Prostate gland (tissue), 2 donors: ENCODE data around the gene PRKCD. TPM values are rescaled to one million over a fixed set of nuclear protein-coding genes. Genes with fewer than 3 reads are reported as not detected.

Experiments
- DNase-seq: peaks from one replicate; pipeline ENCODE4 v3.0.0-alpha.2; 2019; ENCODE audit warnings: low spot score
- H3K27ac ChIP-seq, 2 donors: fragments of 200-600 bp; sonication (generic); 2 replicates each; pipeline ENCODE4 v1.5.1; 2017 to 2019
- H3K27me3 ChIP-seq: fragments of 200-600 bp; sonication (generic); replicated peaks from 2 replicates; pipeline ENCODE4 v1.5.1; 2019; ENCODE audit not compliant: insufficient read depth
- H3K36me3 ChIP-seq, 2 donors: fragments of 200-600 bp; sonication (generic); 1 replicate in 1 of 2; 2 replicates in 1 of 2; pipeline versions ENCODE4 v1.5.1 to v1.8.1; 2017 to 2019
- H3K4me1 ChIP-seq: fragments of 200-600 bp; sonication (generic); replicated peaks from 2 replicates; pipeline ENCODE4 v1.5.1; 2019
- H3K4me3 ChIP-seq, 2 donors: fragments of 200-600 bp; sonication (generic); 2 replicates each; pipeline ENCODE4 v1.5.1; 2017 to 2019
- H3K9me3 ChIP-seq: fragments of 200-600 bp; sonication (generic); 2 replicates; pipeline ENCODE4 v1.5.1; 2017
- POLR2A ChIP-seq: fragments of 450-650 bp; IDR thresholded peaks from one replicate; pipeline ENCODE4 v1.6.1; 2016; ENCODE audit warnings: antibody characterized with exemption, mild to moderate bottlenecking
- POLR2AphosphoS5 ChIP-seq: sonication (generic); formaldehyde crosslinking; IDR thresholded peaks from one replicate; pipeline ENCODE4 v1.6.1; 2017; ENCODE audit warnings: antibody characterized with exemption
- WGBS: methylation state at CpG from one replicate; pipeline ENCODE4 v1.1.5; 2018; 5-methylcytosine and 5-hydroxymethylcytosine counted together
- intact Hi-C: fragments of 100-400 bp; cut with DNase I; formaldehyde crosslinking; loops from one replicate; pipeline ENCODE4 v1.14.2; 2022
- total RNA-seq, 2 donors: library from RNA; depleted of rRNA; stranded (reverse); fragments of >200 nt; gene quantifications; one replicate each; pipeline ENCODE4 v1.1.0, GENCODE V29; 2016
- TF ChIP-seq, protein P1 (sequence below), 4 experiments: fragments of 200-600 bp in 2 of 4; fragments of 450-650 bp in 2 of 4; sonication (generic) in 2 of 4; IDR thresholded peaks; 1 replicate in 3 of 4; 2 replicates in 1 of 4; pipeline ENCODE4 v1.5.1; 2016 to 2019; ENCODE audit warnings: antibody characterized with exemption in 4 of 4, mild to moderate bottlenecking in 2 of 4, moderate library complexity in 2 of 4

Gene PRKCD
- total RNA-seq, 2 donors from 2014 or later = 33.4 to 57.9 TPM

DNA sequence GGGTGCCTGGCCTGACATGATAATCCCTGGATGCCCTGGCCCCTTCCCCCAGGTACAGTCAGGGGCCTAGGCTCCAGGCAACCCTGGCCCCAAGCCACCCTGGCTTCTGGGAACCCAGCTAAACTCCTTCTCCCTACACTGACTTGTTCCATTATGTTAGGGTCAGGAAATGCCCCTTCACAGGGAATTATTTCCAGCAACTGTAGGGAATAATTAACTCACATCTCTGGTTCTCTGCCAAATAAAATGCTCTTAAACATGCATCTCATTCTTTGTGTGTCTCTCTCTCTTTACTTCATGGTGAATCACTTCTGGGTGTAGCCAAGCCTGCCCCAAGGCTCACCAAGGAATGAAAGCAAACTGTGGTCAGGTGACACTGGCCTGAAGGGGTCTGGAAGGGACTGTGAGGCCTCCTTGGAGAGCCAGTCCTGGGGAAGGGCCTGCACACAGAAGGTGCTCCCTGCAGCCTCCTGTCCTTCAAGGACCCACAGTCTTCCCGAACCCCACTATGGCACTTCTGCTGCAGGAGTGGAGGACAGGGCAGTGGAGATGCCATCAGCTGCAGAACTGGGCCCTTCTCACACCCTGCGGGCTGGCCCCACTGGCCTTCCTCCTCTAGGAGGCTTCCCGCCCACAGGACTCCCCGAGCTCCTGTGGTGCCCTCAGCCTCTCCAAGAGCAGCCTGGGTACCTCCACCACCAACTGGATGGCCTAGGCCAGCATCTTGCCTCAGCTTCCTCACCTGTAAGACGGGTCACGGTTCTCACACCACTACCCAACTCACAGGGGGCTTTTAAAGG, 77.2 kb downstream of the PRKCD start:
- DNase-seq = peak; percentile 40
- peaks cover 4 to 31% of the 10 kb centered on the region in 2 donors for H3K36me3 ChIP-seq
- 85% methylated on average over 6 of the region's 6 CpGs for WGBS

DNA sequence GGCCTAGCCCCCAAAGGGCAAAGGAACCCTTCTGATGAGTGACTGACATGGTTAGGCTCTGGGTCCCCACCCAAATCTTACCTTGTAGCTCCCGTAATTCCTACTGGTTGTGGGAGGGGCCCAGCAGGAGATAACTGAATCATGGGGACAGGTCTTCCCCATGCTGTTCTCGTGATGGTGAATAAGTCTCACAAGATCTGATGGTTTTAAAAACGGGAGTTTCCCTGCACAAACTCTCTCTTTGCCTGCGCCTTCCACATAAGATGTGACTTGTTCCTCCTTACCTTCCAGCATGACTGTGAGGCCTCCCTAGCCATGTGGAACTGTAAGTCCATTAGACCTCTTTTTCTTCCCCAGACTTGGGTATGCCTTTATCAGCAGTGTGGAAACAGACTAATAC, 77.9 kb downstream of the PRKCD start:
- Histone ChIP-seq H3K27ac (peak overlapping the region; percentile 1 to 23), H3K9me3 (no peaks in the 10 kb centered on the region), H3K4me3 (no peak overlapping the region), H3K36me3 (peaks cover 4 to 24% of the 10 kb centered on the region in 2 donors), H3K4me1 (peaks cover 16% of the 10 kb centered on the region), H3K27me3 (no peaks in the 10 kb centered on the region)
- intact Hi-C loops = no loop called here
- TF ChIP-seq POLR2A (no peak), POLR2AphosphoS5 (no peak)
- TF ChIP-seq, protein P1, sequence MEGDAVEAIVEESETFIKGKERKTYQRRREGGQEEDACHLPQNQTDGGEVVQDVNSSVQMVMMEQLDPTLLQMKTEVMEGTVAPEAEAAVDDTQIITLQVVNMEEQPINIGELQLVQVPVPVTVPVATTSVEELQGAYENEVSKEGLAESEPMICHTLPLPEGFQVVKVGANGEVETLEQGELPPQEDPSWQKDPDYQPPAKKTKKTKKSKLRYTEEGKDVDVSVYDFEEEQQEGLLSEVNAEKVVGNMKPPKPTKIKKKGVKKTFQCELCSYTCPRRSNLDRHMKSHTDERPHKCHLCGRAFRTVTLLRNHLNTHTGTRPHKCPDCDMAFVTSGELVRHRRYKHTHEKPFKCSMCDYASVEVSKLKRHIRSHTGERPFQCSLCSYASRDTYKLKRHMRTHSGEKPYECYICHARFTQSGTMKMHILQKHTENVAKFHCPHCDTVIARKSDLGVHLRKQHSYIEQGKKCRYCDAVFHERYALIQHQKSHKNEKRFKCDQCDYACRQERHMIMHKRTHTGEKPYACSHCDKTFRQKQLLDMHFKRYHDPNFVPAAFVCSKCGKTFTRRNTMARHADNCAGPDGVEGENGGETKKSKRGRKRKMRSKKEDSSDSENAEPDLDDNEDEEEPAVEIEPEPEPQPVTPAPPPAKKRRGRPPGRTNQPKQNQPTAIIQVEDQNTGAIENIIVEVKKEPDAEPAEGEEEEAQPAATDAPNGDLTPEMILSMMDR (IDR thresholded peaks at IDR 0.05) = no peak
- 87% methylated on average over 4 of the region's 4 CpGs for WGBS
- no peak for DNase-seq

More for the DNA sequence above, 77.2 kb downstream of the PRKCD start:
- Histone ChIP-seq H3K27me3 (no peaks in the 10 kb centered on the region), H3K9me3 (no peaks in the 10 kb centered on the region), H3K4me1 (peaks cover 16% of the 10 kb centered on the region), H3K27ac (peak overlapping the region; percentile 1 to 23), H3K4me3 (no peak overlapping the region)
- peak; percentile 76 for TF ChIP-seq POLR2AphosphoS5
- TF ChIP-seq POLR2A = no peak
- intact Hi-C loops = no loop called here

DNA sequence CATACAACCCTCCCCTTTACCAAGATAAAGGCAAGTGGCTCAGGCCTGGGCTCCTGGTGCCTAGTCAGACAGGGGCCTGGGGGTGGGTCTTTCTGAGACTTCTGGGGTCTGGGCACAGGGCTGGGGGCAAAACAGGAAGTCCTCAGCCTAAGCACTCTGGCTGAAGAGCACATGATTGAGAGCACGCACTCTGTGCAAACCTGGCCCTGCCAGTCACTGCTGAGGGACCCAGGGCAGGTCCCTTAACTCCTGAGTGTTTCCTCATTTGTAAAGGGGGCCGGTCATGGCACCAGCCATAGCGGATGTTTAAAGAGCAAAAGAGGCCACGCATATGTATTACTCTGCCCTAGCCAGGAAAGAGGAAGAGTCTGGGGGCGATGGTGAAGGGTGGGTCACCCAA, 78.8 kb downstream of the PRKCD start:
- H3K9me3 ChIP-seq = no peaks in the 10 kb centered on the region
- no peak overlapping the region for H3K4me3 ChIP-seq
- no peak overlapping the region for H3K27ac ChIP-seq
- DNase-seq = no peak
- peaks cover 16% of the 10 kb centered on the region for H3K4me1 ChIP-seq
- TF ChIP-seq, protein P1 (IDR thresholded peaks at IDR 0.05) = no peak
- TF ChIP-seq POLR2A (no peak), POLR2AphosphoS5 (no peak)
- WGBS = 83% methylated on average over 5 of the region's 5 CpGs
- no peaks in the 10 kb centered on the region for H3K27me3 ChIP-seq
- H3K36me3 ChIP-seq = peaks cover 4 to 15% of the 10 kb centered on the region in 2 donors
- intact Hi-C loops = no loop called here

DNA sequence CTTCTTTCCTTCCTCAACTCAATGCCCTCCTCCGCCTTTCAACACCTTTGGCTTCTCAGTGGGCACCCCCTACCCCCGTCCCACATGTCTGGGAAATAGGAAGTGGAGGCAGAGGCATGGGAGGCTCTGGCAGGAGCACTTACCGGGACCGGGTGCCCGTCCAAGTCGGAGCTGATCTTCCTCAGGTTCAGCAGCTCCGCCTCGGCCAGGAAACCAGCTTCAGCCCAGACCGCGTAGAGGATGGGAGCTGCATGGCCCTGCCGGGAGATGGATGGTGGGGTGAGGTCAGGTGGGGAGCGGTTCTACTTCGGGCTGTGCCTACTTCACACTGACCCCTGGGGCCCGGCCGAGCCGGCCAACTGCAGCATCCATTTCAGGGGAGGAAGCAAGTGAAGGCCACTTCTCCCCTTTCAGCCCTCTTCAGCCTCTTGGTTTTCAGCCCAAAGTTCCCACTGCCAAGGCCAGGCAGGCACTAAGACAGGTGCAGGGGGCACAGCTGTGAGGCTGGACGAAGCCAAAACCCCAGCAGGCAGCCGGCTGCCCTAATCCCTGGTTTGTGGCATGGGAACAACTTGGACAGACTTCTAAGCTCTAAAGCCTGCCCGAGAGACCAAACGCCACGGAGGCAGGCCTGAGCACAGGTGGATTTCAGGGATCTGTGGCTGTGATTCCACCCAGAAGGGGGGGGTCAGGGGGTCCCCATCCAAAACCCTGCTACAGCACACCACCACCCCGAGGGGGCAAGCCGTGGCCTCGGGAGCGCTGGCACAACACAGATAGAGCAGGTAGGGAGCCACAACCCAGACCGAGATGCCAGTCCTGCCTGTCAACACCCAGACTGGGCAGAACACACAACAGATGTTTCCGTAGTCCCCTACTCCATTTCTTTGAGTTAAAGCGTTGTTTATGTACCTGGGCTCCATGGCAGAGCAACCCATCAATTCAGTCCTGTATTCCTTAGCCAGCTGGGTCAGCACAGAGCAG, 80.3 kb downstream of the PRKCD start:
- Histone ChIP-seq H3K4me3 (no peak overlapping the region), H3K4me1 (peaks cover 13% of the 10 kb centered on the region), H3K27ac (no peak overlapping the region), H3K36me3 (peaks cover 4 to 13% of the 10 kb centered on the region in 2 donors), H3K9me3 (no peaks in the 10 kb centered on the region), H3K27me3 (no peaks in the 10 kb centered on the region)
- intact Hi-C loops = no loop called here
- WGBS = 82% methylated on average over 28 of the region's 28 CpGs
- DNase-seq = no peak
- TF ChIP-seq POLR2AphosphoS5 = no peak
- TF ChIP-seq, protein P1 (IDR thresholded peaks at IDR 0.05) = no peak
- TF ChIP-seq POLR2A = no peak

DNA sequence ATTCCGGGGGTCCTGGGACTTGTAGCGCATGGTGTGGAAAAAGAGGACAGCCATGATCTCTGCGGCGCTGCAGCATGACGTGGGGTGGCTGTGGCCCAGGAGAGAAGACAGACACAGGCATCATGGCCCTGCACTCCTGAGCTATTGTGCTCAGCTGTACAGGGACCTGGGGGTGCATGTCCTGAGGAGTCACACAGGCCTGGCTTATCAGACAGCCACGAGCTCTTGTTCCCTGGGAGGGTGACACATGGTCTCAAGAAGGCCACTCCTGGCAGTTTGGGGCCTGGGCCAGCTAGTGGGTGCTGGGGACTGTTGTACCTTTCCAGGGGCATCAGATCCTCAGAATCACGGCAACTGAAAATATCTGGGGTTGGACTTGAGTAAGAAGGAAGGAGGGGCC, 81.1 kb downstream of the PRKCD start:
- Histone ChIP-seq H3K4me3 (no peak overlapping the region), H3K27me3 (no peaks in the 10 kb centered on the region), H3K27ac (no peak overlapping the region), H3K4me1 (peaks cover 9% of the 10 kb centered on the region), H3K9me3 (no peaks in the 10 kb centered on the region), H3K36me3 (peaks cover 4 to 13% of the 10 kb centered on the region in 2 donors)
- intact Hi-C loops = no loop called here
- TF ChIP-seq POLR2A (no peak), POLR2AphosphoS5 (no peak)
- TF ChIP-seq, protein P1 (IDR thresholded peaks at IDR 0.05) = no peak
- DNase-seq = no peak
- WGBS = 89% methylated on average over 7 of the region's 7 CpGs
